ENCODE data around the gene UBE2M. TPM values are rescaled to one million over a fixed set of nuclear protein-coding genes. Genes with fewer than 3 reads are reported as not detected.

The UBE2M gene
- total RNA-seq, 2 donors from 2014 or later = 27.7 to 44.2 TPM

DNA sequence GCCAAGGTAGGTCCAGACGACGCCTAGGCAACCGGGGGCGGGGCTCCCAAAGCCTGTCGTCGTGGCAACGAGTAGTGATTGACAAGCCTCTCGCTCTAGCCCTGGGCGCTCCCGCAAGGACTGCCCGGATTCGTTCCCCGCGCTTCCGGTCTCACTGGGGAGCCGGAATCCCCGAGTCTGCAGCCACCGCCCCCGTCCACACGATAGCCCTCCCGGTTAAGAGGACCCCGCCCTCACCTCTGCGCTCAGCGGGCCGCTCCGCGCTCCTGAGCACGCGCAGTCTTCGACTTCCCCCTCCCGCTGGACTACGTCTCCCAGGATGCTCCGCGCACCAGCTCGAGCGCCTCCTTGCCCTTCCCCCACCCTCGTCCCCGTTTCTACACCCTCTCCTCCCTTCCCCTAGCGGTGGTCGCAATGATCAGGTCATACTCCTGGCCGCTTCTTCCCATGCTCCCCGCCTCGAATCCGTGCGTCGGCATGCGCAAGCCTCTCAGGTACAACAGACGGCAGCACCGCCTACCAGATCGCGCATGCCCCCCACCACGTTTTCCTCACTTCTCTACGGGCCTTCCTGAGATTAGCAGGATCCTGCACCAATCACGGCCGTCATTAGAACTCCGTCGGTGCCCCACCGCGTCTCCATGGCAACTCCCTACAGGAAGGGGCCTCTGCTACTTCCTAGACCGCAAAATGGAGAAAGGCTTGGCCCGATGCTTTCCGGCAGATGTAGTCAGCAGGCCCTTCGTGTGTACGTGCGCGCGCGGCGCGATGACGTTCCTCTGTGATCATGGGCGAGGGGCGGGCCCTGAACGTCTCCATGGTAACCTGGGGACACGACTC lies 14.6 kb upstream of the UBE2M start, which contains the start of gene MZF1:
MZF1 (minus strand) TSS at position 518 of the 840 bp plus-strand sequence. CDS start 1,946 bp downstream, outside the sequence.
- Histone ChIP-seq H3K36me3 (no peaks in the 10 kb centered on the region), H3K4me3 (peak within 1 kb of the TSS; percentile 47 to 75), H3K4me1 (replicated peaks) (peaks cover 7% of the 10 kb centered on the region), H3K9me3 (no peaks in the 10 kb centered on the region), H3K27ac (peak within 1 kb of the TSS; percentile 97 to 100), H3K27me3 (replicated peaks; ENCODE audit: insufficient read depth) (no peaks in the 10 kb centered on the region)
- TF ChIP-seq POLR2AphosphoS5 (IDR thresholded peaks at IDR 0.05) (peak; percentile 94), POLR2A (IDR thresholded peaks at IDR 0.05) (peak; percentile 3)
- TF ChIP-seq, protein P1, sequence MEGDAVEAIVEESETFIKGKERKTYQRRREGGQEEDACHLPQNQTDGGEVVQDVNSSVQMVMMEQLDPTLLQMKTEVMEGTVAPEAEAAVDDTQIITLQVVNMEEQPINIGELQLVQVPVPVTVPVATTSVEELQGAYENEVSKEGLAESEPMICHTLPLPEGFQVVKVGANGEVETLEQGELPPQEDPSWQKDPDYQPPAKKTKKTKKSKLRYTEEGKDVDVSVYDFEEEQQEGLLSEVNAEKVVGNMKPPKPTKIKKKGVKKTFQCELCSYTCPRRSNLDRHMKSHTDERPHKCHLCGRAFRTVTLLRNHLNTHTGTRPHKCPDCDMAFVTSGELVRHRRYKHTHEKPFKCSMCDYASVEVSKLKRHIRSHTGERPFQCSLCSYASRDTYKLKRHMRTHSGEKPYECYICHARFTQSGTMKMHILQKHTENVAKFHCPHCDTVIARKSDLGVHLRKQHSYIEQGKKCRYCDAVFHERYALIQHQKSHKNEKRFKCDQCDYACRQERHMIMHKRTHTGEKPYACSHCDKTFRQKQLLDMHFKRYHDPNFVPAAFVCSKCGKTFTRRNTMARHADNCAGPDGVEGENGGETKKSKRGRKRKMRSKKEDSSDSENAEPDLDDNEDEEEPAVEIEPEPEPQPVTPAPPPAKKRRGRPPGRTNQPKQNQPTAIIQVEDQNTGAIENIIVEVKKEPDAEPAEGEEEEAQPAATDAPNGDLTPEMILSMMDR (IDR thresholded peaks at IDR 0.05) = peak in 2 of 4 experiments; percentile 27 to 45
- under 1% methylated on average over 75 of the region's 75 CpGs for WGBS
- peak; percentile 100 for DNase-seq (ENCODE audit: low spot score)
- intact Hi-C loops (cut with DNase I) = loop anchor here (2.0 kb wide), 1 partner anchor 14 kb away; the partner anchor contains the start of gene UBE2M

DNA sequence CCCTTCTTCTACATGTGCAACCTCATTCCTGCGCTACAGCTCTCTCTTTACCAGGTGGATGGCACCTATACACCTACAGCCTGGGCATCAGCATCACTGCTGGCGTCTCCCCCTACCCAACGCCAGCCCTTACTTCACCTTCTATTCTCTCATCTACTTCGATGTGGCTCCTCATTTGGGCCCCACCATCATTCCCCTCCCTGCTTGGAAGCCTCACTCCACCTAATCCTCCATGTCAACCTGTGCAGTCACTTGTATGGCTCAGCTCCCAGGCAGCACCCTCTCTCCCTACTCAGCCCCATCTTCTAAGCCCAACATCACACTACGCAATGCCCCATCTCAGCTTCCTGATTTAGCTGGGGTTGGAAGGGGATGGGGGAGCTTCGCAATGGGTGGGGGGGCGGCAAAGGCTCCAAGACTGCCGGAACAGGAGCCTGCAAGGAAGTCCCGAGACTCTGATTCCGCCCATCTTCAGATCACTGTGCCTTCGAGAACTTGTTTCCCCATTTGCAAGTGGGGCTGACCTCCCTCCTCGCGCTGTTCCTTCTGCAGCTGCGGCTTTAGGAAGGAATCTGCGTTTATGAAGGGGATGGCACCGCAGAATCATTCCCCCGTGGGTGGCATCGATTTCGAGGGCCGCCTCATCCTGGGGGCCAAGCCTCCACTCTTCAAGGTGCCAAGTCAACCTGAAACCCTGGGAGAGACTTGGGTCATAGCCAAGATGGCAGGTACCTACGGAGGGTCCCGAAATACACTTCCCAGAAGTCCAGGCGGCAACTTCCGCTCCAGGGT lies 13.8 kb upstream of the UBE2M start:
- intact Hi-C loops (cut with DNase I) = loop anchor here (2.0 kb wide), 1 partner anchor 13 kb away; the partner anchor contains the start of gene UBE2M
- Histone ChIP-seq H3K4me3 (peak overlapping the region; percentile 47 to 75), H3K9me3 (no peaks in the 10 kb centered on the region), H3K27ac (peak overlapping the region; percentile 97 to 100), H3K36me3 (no peaks in the 10 kb centered on the region), H3K27me3 (replicated peaks; ENCODE audit: insufficient read depth) (no peaks in the 10 kb centered on the region), H3K4me1 (replicated peaks) (peaks cover 7% of the 10 kb centered on the region)
- no peak for DNase-seq (ENCODE audit: low spot score)
- 41% methylated on average over 24 of the region's 24 CpGs for WGBS
- TF ChIP-seq, protein P1 (IDR thresholded peaks at IDR 0.05) = no peak
- no peak for TF ChIP-seq POLR2A (IDR thresholded peaks at IDR 0.05)
- peak; percentile 78 for TF ChIP-seq POLR2AphosphoS5 (IDR thresholded peaks at IDR 0.05)

DNA sequence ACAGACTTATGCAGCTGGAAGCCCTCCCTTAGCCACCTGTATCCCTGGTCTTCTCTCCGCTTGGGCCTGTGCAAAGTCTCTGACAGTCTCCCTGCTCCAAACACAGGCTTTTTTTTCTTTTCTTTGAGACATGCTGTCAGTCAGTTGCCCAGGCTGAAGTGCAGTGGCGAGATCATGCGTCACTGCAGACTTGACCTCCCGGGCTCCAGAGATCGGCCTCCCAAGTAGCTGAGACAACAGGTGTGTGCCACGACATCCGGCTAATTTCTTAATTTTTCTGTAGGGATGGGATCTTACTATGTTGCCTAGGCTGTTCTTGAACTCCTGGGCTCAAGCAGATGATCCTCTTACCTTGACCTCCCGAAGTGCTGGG lies 13.2 kb upstream of the UBE2M start:
- H3K9me3 ChIP-seq = no peaks in the 10 kb centered on the region
- no peak for TF ChIP-seq POLR2AphosphoS5 (IDR thresholded peaks at IDR 0.05)
- no peak for TF ChIP-seq POLR2A (IDR thresholded peaks at IDR 0.05)
- TF ChIP-seq, protein P1 (IDR thresholded peaks at IDR 0.05) = no peak
- 99% methylated on average over 8 of the region's 8 CpGs for WGBS
- peaks cover 7% of the 10 kb centered on the region for H3K4me1 ChIP-seq (replicated peaks)
- intact Hi-C loops (cut with DNase I) = no loop called here
- no peaks in the 10 kb centered on the region for H3K27me3 ChIP-seq (replicated peaks; ENCODE audit: insufficient read depth)
- no peak overlapping the region for H3K4me3 ChIP-seq
- H3K27ac ChIP-seq = no peak overlapping the region
- no peak for DNase-seq (ENCODE audit: low spot score)
- no peaks in the 10 kb centered on the region for H3K36me3 ChIP-seq

DNA sequence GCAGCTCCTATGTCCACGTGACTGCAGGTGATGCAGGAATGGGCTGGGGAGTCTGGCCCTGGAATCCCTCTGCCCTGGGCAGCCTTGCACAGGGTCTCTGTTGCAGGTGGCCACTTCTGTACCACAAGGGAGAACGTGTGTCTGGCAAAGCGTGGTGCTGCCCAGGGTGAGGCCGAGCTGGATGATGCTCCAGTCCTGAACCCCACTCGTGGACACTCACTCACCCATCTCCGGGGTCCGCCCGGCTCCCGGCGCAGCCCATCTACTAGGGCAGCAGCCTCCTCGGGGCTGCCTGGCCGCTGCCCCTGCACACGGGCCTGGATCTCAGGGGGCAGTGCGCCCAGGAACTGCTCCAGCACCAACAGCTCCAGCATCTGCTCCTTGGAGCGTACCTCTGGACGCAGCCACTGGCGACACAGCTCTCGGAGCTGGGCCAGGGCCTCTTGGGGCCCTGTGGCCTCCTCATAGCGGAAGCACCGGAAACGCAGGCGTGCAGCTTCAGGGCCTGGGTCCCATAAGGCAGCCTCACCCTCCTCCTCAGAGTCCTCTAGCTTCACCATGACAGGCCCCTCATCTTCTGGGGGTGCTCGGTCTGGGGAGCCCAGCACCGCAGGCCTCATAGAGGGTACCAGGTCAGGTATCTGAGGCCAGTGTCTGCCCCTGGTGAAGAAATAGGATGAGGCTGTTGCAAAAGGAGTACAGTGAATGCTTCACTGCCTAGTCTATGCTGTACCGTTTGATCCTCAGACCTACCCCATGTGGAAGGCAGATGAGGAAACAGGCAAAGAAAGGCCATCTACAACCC lies 12.6 kb upstream of the UBE2M start:
- TF ChIP-seq, protein P1 (IDR thresholded peaks at IDR 0.05) = no peak
- TF ChIP-seq POLR2AphosphoS5 (IDR thresholded peaks at IDR 0.05) (no peak), POLR2A (IDR thresholded peaks at IDR 0.05) (no peak)
- DNase-seq (ENCODE audit: low spot score) = no peak
- H3K36me3 ChIP-seq = no peaks in the 10 kb centered on the region
- intact Hi-C loops (cut with DNase I) = no loop called here
- H3K4me1 ChIP-seq (replicated peaks) = peaks cover 7% of the 10 kb centered on the region
- H3K4me3 ChIP-seq = no peak overlapping the region
- WGBS = 91% methylated on average over 20 of the region's 25 CpGs
- no peaks in the 10 kb centered on the region for H3K27me3 ChIP-seq (replicated peaks; ENCODE audit: insufficient read depth)
- no peak overlapping the region for H3K27ac ChIP-seq
- no peaks in the 10 kb centered on the region for H3K9me3 ChIP-seq
